ENCODE results near the gene POLR1D.
A peak's percentile ranks its signal among the peaks of the same experiment; 100 is the strongest.

Gene POLR1D

GRCh38 chr13:27636589-27637288 lies 15.0 kb downstream of the POLR1D start:
- FAIRE-seq: no peak
- DNase-seq (ENCODE audit: extremely low spot score, insufficient read length, low read depth): no peak

GRCh38 chr13:27637289-27637626 lies 15.6 kb downstream of the POLR1D start:
- no peak for FAIRE-seq

GRCh38 chr13:27638001-27638400 lies 16.3 kb downstream of the POLR1D start:
- DNase-seq (ENCODE audit: extremely low spot score, insufficient read length, low read depth) (no peak), FAIRE-seq (no peak)

More at GRCh38 chr13:27637289-27637626, 15.6 kb downstream of the POLR1D start:
- no peak for DNase-seq (ENCODE audit: extremely low spot score, insufficient read length, low read depth)

GRCh38 chr13:27638521-27638920 lies 16.8 kb downstream of the POLR1D start:
- FAIRE-seq (no peak), DNase-seq (ENCODE audit: extremely low spot score, insufficient read length, low read depth) (no peak)

- DNase-seq (ENCODE audit: extremely low spot score, insufficient read length, low read depth) (no peak), FAIRE-seq (no peak)
Observed at GRCh38 chr13:27639186-27639585, 17.5 kb downstream of the POLR1D start.

- no peak for DNase-seq (ENCODE audit: extremely low spot score, insufficient read length, low read depth)
- FAIRE-seq: no peak
Observed at GRCh38 chr13:27641711-27642502, 20.2 kb downstream of the POLR1D start.

- DNase-seq (ENCODE audit: extremely low spot score, insufficient read length, low read depth) (no peak), FAIRE-seq (no peak)
Observed at GRCh38 chr13:27643334-27644132, 21.8 kb downstream of the POLR1D start.

- DNase-seq (ENCODE audit: extremely low spot score, insufficient read length, low read depth) (no peak), FAIRE-seq (no peak)
Observed at GRCh38 chr13:27644302-27644701, 22.6 kb downstream of the POLR1D start.

GRCh38 chr13:27650312-27650711 lies 28.6 kb downstream of the POLR1D start:
- DNase-seq (ENCODE audit: extremely low spot score, insufficient read length, low read depth) (no peak), FAIRE-seq (no peak)

GRCh38 chr13:27654059-27654458 lies 32.4 kb downstream of the POLR1D start:
- no peak for DNase-seq (ENCODE audit: extremely low spot score, insufficient read length, low read depth)
- FAIRE-seq: no peak

GRCh38 chr13:27654816-27655215 lies 33.1 kb downstream of the POLR1D start:
- FAIRE-seq (no peak), DNase-seq (ENCODE audit: extremely low spot score, insufficient read length, low read depth) (no peak)

- DNase-seq (ENCODE audit: extremely low spot score, insufficient read length, low read depth) (no peak), FAIRE-seq (no peak)
Observed at GRCh38 chr13:27657724-27658123, 36.0 kb downstream of the POLR1D start.

- DNase-seq (ENCODE audit: extremely low spot score, insufficient read length, low read depth) (no peak), FAIRE-seq (no peak)
Observed at GRCh38 chr13:27658546-27658945, 36.9 kb downstream of the POLR1D start.

- DNase-seq (ENCODE audit: extremely low spot score, insufficient read length, low read depth): no peak
Observed at GRCh38 chr13:27659145-27659865, 37.6 kb downstream of the POLR1D start.

GRCh38 chr13:27660511-27660910 lies 38.8 kb downstream of the POLR1D start:
- DNase-seq (ENCODE audit: extremely low spot score, insufficient read length, low read depth) (no peak), FAIRE-seq (no peak)

More at GRCh38 chr13:27659145-27659865, 37.6 kb downstream of the POLR1D start:
- no peak for FAIRE-seq

- no peak for FAIRE-seq
- no peak for DNase-seq (ENCODE audit: extremely low spot score, insufficient read length, low read depth)
Observed at GRCh38 chr13:27661017-27661416, 39.3 kb downstream of the POLR1D start.

- no peak for DNase-seq (ENCODE audit: extremely low spot score, insufficient read length, low read depth)
- FAIRE-seq: peak; percentile 47
Observed at GRCh38 chr13:27662738-27663470, 41.2 kb downstream of the POLR1D start.

- FAIRE-seq (no peak), DNase-seq (ENCODE audit: extremely low spot score, insufficient read length, low read depth) (no peak)
Observed at GRCh38 chr13:27663947-27664346, 42.3 kb downstream of the POLR1D start.

- DNase-seq (ENCODE audit: extremely low spot score, insufficient read length, low read depth) (no peak), FAIRE-seq (no peak)
Observed at GRCh38 chr13:27665333-27665732, 43.6 kb downstream of the POLR1D start.

Measured in GM18507 (cell line).